Lung (tissue), 12 donors: ENCODE results near the gene NSD2. TPM values are rescaled to one million over a fixed set of nuclear protein-coding genes. Genes with fewer than 3 reads are reported as not detected.

Source experiments
- ATAC-seq: fragments of 200-7000 bp; cut with Tn5 transposase; one replicate; pipeline ENCODE4 v1.9.1; 2020; ENCODE audit warnings: moderate number of reproducible peaks; ENCODE audit not compliant: insufficient read depth, low FRiP score
- DNase-seq, 3 donors: peaks; one replicate each; pipeline ENCODE4 v3.0.0-alpha.2; 2013 to 2017
- H3K27ac ChIP-seq, 2 donors: one replicate each; pipeline ENCODE4 v1.5.1; 2013; ENCODE audit warnings: mild to moderate bottlenecking in 2 of 2, moderate library complexity in 2 of 2, control low read depth in 1 of 2, inconsistent platforms in 1 of 2, low read depth in 1 of 2, low read length in 1 of 2
- H3K27me3 ChIP-seq, 3 donors: one replicate each; pipeline ENCODE4 v1.5.1; 2013; ENCODE audit warnings: low read length in 2 of 3; ENCODE audit not compliant: control insufficient read depth in 3 of 3, insufficient read depth in 3 of 3
- H3K36me3 ChIP-seq, 4 donors: one replicate each; pipeline ENCODE4 v1.5.1; 2013; ENCODE audit warnings: low read length in 4 of 4, mild to moderate bottlenecking in 1 of 4, moderate library complexity in 1 of 4; ENCODE audit not compliant: control insufficient read depth in 4 of 4, insufficient read depth in 4 of 4
- H3K4me1 ChIP-seq, 5 donors: one replicate each; pipeline ENCODE4 v1.5.1; 2013; ENCODE audit warnings: low read length in 5 of 5, mild to moderate bottlenecking in 2 of 5, moderate library complexity in 1 of 5; ENCODE audit not compliant: control insufficient read depth in 5 of 5, insufficient read depth in 5 of 5
- H3K4me3 ChIP-seq: one replicate; pipeline ENCODE4 v1.5.1; 2013; ENCODE audit warnings: mild to moderate bottlenecking, control low read depth, moderate library complexity
- H3K9ac ChIP-seq, 2 donors: one replicate each; pipeline ENCODE4 v1.5.1; 2013; ENCODE audit warnings: low read length in 2 of 2, control low read depth in 1 of 2; ENCODE audit not compliant: insufficient read depth in 1 of 2
- H3K9me3 ChIP-seq, 4 donors: one replicate each; pipeline ENCODE4 v1.5.1; 2013; ENCODE audit warnings: low read length in 3 of 4, mild to moderate bottlenecking in 1 of 4, moderate library complexity in 1 of 4; ENCODE audit not compliant: control insufficient read depth in 4 of 4, insufficient read depth in 3 of 4
- WGBS, 2 donors: extraction: QIAGEN DNeasy Blood & Tissue Kit; methylation state at CpG; one replicate each; pipeline ENCODE4 v1.1.7; 2013; 5-methylcytosine and 5-hydroxymethylcytosine counted together
- polyA plus RNA-seq, 2 donors: library from polyadenylated mRNA; stranded (reverse); fragments of 200-250 nt; gene quantifications; one replicate each; pipeline ENCODE4 v1.2.1, GENCODE V29; 2013
- total RNA-seq, 2 donors: library from RNA; depleted of rRNA in 1 of 2; stranded (reverse); fragments of >200 nt in 1 of 2; gene quantifications; one replicate each; pipeline ENCODE4 v1.2.1, GENCODE V29; 2014 to 2021
- TF ChIP-seq, protein P1 (sequence below): IDR thresholded peaks from 2 replicates; pipeline ENCODE4 v1.5.1; 2012; ENCODE audit warnings: mild to moderate bottlenecking; ENCODE audit errors: control extremely low read depth, extremely low read depth
- donor health status: control.
- donor health status: control.
- donor health status: Bipolar disorder and iron deficiency.
- donor health status: healthy.
- donor health status: DM: yes; HTN: yes; CAD: no.

NSD2 gene
- total and polyA plus RNA-seq, 4 donors = 12.7 to 66.2 (median 28.3) TPM

- ATAC-seq (no peak), DNase-seq (no peak)
- H3K4me1 ChIP-seq = peaks cover 0 to 7% (median 0%) of the 10 kb centered on the region in 5 donors
- no peaks in the 10 kb centered on the region for H3K9me3 ChIP-seq
- no peak overlapping the region for H3K9ac ChIP-seq
- TF ChIP-seq, protein P1, sequence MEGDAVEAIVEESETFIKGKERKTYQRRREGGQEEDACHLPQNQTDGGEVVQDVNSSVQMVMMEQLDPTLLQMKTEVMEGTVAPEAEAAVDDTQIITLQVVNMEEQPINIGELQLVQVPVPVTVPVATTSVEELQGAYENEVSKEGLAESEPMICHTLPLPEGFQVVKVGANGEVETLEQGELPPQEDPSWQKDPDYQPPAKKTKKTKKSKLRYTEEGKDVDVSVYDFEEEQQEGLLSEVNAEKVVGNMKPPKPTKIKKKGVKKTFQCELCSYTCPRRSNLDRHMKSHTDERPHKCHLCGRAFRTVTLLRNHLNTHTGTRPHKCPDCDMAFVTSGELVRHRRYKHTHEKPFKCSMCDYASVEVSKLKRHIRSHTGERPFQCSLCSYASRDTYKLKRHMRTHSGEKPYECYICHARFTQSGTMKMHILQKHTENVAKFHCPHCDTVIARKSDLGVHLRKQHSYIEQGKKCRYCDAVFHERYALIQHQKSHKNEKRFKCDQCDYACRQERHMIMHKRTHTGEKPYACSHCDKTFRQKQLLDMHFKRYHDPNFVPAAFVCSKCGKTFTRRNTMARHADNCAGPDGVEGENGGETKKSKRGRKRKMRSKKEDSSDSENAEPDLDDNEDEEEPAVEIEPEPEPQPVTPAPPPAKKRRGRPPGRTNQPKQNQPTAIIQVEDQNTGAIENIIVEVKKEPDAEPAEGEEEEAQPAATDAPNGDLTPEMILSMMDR = no peak
- no peak overlapping the region for H3K27ac ChIP-seq
- 88 to 91% methylated on average over 5 of the region's 5 CpGs for WGBS, 2 donors
- H3K36me3 ChIP-seq = peaks cover 5 to 33% (median 16%) of the 10 kb centered on the region in 4 donors
- no peak overlapping the region for H3K4me3 ChIP-seq
- H3K27me3 ChIP-seq = no peaks in the 10 kb centered on the region
These were observed 81.5 kb downstream of the NSD2 start for GRCh38 chr4:1952719-1953118.

DNA sequence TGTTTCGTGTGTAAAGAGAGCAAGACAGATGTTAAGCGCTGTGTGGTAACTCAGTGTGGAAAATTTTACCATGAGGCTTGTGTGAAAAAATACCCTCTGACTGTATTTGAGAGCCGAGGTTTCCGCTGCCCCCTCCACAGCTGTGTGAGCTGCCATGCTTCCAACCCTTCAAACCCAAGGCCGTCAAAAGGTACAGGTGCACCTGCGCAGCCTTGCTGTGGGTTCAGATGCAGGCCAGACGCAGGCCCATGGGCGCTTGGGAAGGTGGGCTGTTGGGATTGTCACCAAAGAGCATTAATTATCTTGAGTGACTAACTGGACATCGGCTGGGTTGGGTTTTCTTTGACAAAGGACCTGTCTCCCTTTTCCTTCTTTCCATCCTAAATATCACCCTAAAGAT is 82.1 kb downstream of the NSD2 start:
- H3K36me3 ChIP-seq = peaks cover 8 to 38% (median 20%) of the 10 kb centered on the region in 4 donors
- H3K4me1 ChIP-seq = peaks cover 0 to 7% (median 0%) of the 10 kb centered on the region in 5 donors
- ATAC-seq (no peak), DNase-seq (no peak)
- WGBS, 2 donors = 98 to 99% methylated on average over 9 of the region's 9 CpGs
- H3K4me3 ChIP-seq = no peak overlapping the region
- no peak overlapping the region for H3K27ac ChIP-seq
- no peak overlapping the region for H3K9ac ChIP-seq
- H3K9me3 ChIP-seq = no peaks in the 10 kb centered on the region
- H3K27me3 ChIP-seq = no peaks in the 10 kb centered on the region
- TF ChIP-seq, protein P1 = no peak

GRCh38 chr4:1956631-1957030 is 85.4 kb downstream of the NSD2 start:
- no peaks in the 10 kb centered on the region for H3K27me3 ChIP-seq
- H3K9me3 ChIP-seq = no peaks in the 10 kb centered on the region
- peaks cover 15 to 53% (median 41%) of the 10 kb centered on the region in 4 donors for H3K36me3 ChIP-seq
- H3K4me3 ChIP-seq = no peak overlapping the region
- no peak overlapping the region for H3K9ac ChIP-seq
- H3K4me1 ChIP-seq = no peaks in the 10 kb centered on the region
- WGBS, 2 donors = 91 to 96% methylated on average over 12 of the region's 12 CpGs
- ATAC-seq = no peak
- TF ChIP-seq, protein P1 = no peak
- no peak overlapping the region for H3K27ac ChIP-seq
- DNase-seq = no peak
